Measurements from ENCODE around the gene SLC30A2. TPM values are rescaled to one million over a fixed set of nuclear protein-coding genes. Genes with fewer than 3 reads are reported as not detected.

Gene SLC30A2
- total and polyA plus RNA-seq, 10 of the 15 experiments (the other 5 are each of a cell fraction or from before 2014, with no cell fraction given), result 0.13 TPM; not detected in 9

DNA sequence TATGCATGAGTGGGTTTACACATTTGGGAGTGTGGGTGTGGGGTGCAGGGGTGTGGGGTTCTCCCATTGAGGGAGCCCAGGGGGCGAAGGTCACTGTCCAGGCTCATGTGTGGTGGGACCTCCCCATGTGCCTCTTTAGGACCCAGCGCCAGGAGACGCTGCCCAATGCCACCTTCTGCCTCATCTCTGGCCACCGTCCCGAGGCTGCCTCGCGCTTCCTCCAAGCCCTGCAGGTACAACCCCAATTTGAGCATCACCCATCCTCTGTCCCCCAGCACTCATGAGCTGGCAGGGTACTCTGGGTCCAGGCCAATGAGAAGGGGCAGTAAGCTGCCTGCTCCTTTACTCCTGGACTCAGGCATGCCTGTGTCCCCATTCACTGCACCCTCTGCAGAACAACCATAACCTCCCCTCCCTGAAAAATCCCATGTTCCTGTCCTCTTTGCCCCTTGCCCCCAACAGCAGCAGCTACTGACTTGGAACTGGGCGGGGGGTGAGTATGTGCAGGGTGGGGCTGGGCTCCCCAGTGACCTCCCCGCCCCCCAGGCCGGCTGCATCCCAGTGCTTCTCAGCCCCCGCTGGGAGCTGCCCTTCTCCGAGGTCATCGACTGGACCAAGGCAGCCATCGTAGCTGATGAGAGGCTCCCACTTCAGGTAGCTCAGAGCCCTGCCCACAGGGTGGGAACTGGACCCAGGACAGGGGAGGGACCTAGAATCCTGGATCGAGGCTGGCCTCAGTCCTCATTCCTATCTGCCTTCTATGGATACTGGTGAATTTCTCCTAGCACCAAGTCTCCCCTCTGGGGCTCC lies 16.7 kb downstream of the SLC30A2 start:
- intact Hi-C loops (cut with micrococcal nuclease; ENCODE audit: unreplicated experiment), result no loop called here
- RAD21 ChIA-PET (ENCODE audit: unreplicated experiment), result interaction anchor here (0.6 to 1.6 kb wide), 5 partner anchors 30 to 194 kb away, joined by 3 to 5 read pairs (median 3); no protein-coding TSS in a partner anchor
- Histone ChIP-seq H4K20me1 (ENCODE audit: control insufficient read depth, insufficient read depth) (no peaks in the 10 kb centered on the region), H3K9ac (ENCODE audit: control insufficient read depth, insufficient read depth, low read length) (no peak overlapping the region), H2AFZ (ENCODE audit: control insufficient read depth, low read depth, low read length) (no peak overlapping the region), H3K27ac (ENCODE audit: control insufficient read depth, insufficient read depth) (no peak overlapping the region), H3K36me3 (ENCODE audit: control insufficient read depth in 2 of 2, insufficient read depth in 2 of 2, low read length in 1 of 2) (no peaks in the 10 kb centered on the region), H3K4me2 (ENCODE audit: control insufficient read depth, insufficient read depth) (no peak overlapping the region), H3K4me1 (ENCODE audit: control insufficient read depth, insufficient read depth, low read length) (no peaks in the 10 kb centered on the region), H3K27me3 (replicated peaks in 1 of 2; ENCODE audit: control insufficient read depth in 2 of 2, insufficient read depth in 2 of 2, low read length in 1 of 2) (no peaks in the 10 kb centered on the region; a peak in 2 of 4 replicates), H3K79me2 (ENCODE audit: control insufficient read depth, insufficient read depth, low read length) (no peaks in the 10 kb centered on the region), H3K4me3 (no peak overlapping the region), H3K9me3 (replicated peaks; ENCODE audit: control insufficient read depth, insufficient read depth, low read length) (0 out of 3 replicates have a peak, but pooled peaks cover 2% of the 10 kb centered on the region)
- WGBS (ENCODE audit: insufficient coverage, insufficient replicate concordance, low lambda C conversion rate, missing lambda C conversion rate), result 35% methylated on average over 15 of the region's 15 CpGs
- POLR2A ChIA-PET, result interaction anchor here (0.6 to 1.2 kb wide), 2 partner anchors 116 to 134 kb away, joined by 3 to 4 read pairs; no protein-coding TSS in a partner anchor
- no peak for FAIRE-seq
- SMC1A ChIA-PET (ENCODE audit: uncharacterized antibody, unreplicated experiment), result interaction anchor here (1.3 kb wide), 1 partner anchor 14 kb away, joined by 5 read pairs; no protein-coding TSS in a partner anchor
- in situ Hi-C loops (cut with MboI), result no loop called here
- DNase-seq (ENCODE audit: low read depth, low spot score), result no peak
- CTCF ChIA-PET, result interaction anchor here (0.6 to 1.7 kb wide), 7 partner anchors 11 to 937 kb away, joined by 3 to 7 read pairs (median 4); partner anchors contain the start of gene PAFAH2
- BruUV-seq (replicated peaks), result no TSS peak
- no peak for ATAC-seq
- TF ChIP-seq, protein P1, sequence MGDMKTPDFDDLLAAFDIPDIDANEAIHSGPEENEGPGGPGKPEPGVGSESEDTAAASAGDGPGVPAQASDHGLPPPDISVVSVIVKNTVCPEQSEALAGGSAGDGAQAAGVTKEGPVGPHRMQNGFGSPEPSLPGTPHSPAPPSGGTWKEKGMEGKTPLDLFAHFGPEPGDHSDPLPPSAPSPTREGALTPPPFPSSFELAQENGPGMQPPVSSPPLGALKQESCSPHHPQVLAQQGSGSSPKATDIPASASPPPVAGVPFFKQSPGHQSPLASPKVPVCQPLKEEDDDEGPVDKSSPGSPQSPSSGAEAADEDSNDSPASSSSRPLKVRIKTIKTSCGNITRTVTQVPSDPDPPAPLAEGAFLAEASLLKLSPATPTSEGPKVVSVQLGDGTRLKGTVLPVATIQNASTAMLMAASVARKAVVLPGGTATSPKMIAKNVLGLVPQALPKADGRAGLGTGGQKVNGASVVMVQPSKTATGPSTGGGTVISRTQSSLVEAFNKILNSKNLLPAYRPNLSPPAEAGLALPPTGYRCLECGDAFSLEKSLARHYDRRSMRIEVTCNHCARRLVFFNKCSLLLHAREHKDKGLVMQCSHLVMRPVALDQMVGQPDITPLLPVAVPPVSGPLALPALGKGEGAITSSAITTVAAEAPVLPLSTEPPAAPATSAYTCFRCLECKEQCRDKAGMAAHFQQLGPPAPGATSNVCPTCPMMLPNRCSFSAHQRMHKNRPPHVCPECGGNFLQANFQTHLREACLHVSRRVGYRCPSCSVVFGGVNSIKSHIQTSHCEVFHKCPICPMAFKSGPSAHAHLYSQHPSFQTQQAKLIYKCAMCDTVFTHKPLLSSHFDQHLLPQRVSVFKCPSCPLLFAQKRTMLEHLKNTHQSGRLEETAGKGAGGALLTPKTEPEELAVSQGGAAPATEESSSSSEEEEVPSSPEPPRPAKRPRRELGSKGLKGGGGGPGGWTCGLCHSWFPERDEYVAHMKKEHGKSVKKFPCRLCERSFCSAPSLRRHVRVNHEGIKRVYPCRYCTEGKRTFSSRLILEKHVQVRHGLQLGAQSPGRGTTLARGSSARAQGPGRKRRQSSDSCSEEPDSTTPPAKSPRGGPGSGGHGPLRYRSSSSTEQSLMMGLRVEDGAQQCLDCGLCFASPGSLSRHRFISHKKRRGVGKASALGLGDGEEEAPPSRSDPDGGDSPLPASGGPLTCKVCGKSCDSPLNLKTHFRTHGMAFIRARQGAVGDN (IDR thresholded peaks at IDR 0.05), result no peak
- TF ChIP-seq, protein P2, sequence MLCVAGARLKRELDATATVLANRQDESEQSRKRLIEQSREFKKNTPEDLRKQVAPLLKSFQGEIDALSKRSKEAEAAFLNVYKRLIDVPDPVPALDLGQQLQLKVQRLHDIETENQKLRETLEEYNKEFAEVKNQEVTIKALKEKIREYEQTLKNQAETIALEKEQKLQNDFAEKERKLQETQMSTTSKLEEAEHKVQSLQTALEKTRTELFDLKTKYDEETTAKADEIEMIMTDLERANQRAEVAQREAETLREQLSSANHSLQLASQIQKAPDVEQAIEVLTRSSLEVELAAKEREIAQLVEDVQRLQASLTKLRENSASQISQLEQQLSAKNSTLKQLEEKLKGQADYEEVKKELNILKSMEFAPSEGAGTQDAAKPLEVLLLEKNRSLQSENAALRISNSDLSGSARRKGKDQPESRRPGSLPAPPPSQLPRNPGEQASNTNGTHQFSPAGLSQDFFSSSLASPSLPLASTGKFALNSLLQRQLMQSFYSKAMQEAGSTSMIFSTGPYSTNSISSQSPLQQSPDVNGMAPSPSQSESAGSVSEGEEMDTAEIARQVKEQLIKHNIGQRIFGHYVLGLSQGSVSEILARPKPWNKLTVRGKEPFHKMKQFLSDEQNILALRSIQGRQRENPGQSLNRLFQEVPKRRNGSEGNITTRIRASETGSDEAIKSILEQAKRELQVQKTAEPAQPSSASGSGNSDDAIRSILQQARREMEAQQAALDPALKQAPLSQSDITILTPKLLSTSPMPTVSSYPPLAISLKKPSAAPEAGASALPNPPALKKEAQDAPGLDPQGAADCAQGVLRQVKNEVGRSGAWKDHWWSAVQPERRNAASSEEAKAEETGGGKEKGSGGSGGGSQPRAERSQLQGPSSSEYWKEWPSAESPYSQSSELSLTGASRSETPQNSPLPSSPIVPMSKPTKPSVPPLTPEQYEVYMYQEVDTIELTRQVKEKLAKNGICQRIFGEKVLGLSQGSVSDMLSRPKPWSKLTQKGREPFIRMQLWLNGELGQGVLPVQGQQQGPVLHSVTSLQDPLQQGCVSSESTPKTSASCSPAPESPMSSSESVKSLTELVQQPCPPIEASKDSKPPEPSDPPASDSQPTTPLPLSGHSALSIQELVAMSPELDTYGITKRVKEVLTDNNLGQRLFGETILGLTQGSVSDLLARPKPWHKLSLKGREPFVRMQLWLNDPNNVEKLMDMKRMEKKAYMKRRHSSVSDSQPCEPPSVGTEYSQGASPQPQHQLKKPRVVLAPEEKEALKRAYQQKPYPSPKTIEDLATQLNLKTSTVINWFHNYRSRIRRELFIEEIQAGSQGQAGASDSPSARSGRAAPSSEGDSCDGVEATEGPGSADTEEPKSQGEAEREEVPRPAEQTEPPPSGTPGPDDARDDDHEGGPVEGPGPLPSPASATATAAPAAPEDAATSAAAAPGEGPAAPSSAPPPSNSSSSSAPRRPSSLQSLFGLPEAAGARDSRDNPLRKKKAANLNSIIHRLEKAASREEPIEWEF (IDR thresholded peaks at IDR 0.05; ENCODE audit: insufficient replicate concordance, low read depth, low read length), result no peak
- TF ChIP-seq, protein P3, sequence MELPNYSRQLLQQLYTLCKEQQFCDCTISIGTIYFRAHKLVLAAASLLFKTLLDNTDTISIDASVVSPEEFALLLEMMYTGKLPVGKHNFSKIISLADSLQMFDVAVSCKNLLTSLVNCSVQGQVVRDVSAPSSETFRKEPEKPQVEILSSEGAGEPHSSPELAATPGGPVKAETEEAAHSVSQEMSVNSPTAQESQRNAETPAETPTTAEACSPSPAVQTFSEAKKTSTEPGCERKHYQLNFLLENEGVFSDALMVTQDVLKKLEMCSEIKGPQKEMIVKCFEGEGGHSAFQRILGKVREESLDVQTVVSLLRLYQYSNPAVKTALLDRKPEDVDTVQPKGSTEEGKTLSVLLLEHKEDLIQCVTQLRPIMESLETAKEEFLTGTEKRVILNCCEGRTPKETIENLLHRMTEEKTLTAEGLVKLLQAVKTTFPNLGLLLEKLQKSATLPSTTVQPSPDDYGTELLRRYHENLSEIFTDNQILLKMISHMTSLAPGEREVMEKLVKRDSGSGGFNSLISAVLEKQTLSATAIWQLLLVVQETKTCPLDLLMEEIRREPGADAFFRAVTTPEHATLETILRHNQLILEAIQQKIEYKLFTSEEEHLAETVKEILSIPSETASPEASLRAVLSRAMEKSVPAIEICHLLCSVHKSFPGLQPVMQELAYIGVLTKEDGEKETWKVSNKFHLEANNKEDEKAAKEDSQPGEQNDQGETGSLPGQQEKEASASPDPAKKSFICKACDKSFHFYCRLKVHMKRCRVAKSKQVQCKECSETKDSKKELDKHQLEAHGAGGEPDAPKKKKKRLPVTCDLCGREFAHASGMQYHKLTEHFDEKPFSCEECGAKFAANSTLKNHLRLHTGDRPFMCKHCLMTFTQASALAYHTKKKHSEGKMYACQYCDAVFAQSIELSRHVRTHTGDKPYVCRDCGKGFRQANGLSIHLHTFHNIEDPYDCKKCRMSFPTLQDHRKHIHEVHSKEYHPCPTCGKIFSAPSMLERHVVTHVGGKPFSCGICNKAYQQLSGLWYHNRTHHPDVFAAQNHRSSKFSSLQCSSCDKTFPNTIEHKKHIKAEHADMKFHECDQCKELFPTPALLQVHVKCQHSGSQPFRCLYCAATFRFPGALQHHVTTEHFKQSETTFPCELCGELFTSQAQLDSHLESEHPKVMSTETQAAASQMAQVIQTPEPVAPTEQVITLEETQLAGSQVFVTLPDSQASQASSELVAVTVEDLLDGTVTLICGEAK (IDR thresholded peaks at IDR 0.05; ENCODE audit: borderline replicate concordance), result no peak
- TF ChIP-seq FOXK2 (IDR thresholded peaks at IDR 0.05) (no peak), EP300 (IDR thresholded peaks at IDR 0.05; ENCODE audit: borderline replicate concordance in 1 of 2, control insufficient read depth in 1 of 2, low read depth in 2 of 2, low read length in 2 of 2) (no peak), YBX1 (IDR thresholded peaks at IDR 0.05) (no peak), NR2F1 (conservative IDR thresholded peaks at IDR 0.05) (no peak), RAD51 (IDR thresholded peaks at IDR 0.05) (no peak)
